ENCODE results near the gene CHRNA3.

DNA sequence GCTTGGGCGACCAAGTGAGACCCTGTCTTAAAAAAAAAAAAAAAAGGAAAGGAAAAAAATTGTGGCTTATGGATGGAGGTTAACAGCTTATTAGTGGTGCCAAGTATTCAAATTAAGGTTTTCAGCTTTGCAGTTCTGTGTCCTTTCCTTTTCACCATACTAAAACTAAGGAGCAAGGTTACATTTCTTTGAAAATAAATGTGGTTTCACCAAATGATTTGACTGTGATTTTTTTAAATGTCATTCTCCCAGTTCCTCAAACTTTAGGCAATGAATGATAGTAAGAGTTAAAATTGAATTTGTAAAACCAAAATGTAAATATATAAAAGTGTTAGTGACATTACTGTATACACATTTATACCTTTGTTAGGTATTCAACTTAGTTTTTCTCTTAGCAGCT lies 45.9 kb downstream of the CHRNA3 start:
- TF ChIP-seq, protein P1, sequence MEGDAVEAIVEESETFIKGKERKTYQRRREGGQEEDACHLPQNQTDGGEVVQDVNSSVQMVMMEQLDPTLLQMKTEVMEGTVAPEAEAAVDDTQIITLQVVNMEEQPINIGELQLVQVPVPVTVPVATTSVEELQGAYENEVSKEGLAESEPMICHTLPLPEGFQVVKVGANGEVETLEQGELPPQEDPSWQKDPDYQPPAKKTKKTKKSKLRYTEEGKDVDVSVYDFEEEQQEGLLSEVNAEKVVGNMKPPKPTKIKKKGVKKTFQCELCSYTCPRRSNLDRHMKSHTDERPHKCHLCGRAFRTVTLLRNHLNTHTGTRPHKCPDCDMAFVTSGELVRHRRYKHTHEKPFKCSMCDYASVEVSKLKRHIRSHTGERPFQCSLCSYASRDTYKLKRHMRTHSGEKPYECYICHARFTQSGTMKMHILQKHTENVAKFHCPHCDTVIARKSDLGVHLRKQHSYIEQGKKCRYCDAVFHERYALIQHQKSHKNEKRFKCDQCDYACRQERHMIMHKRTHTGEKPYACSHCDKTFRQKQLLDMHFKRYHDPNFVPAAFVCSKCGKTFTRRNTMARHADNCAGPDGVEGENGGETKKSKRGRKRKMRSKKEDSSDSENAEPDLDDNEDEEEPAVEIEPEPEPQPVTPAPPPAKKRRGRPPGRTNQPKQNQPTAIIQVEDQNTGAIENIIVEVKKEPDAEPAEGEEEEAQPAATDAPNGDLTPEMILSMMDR (IDR thresholded peaks at IDR 0.05; ENCODE audit: low read length) = no peak
- TF ChIP-seq EZH2phosphoT487 (IDR thresholded peaks at IDR 0.05; ENCODE audit: low read length) = no peak
